GM15510 (cell line): Measurements from ENCODE around the gene NEXN.

Experiments used
- POLR2A ChIP-seq: IDR thresholded peaks from 3 replicates; pipeline ENCODE4 v1.6.1; 2011; ENCODE audit warnings: borderline replicate concordance; ENCODE audit not compliant: insufficient read length; ENCODE audit errors: extremely low read depth

Gene NEXN

GRCh38 chr1:77888081-77888780 lies at the start of gene NEXN:
TSS of gene NEXN (plus strand) at chr1:77888624. CDS start at chr1:77916107, 27,483 bp downstream.
- TF ChIP-seq POLR2A: no peak

- TF ChIP-seq POLR2A: no peak
These were observed 46.9 kb upstream of the NEXN start for GRCh38 chr1:77841574-77841973.

GRCh38 chr1:77845951-77846350 lies 42.5 kb upstream of the NEXN start:
- TF ChIP-seq POLR2A: no peak

- TF ChIP-seq POLR2A: no peak
These were observed 41.5 kb upstream of the NEXN start for GRCh38 chr1:77846966-77847365.

GRCh38 chr1:77847621-77848080 lies 40.8 kb upstream of the NEXN start:
- no peak for TF ChIP-seq POLR2A

- no peak for TF ChIP-seq POLR2A
These were observed 38.3 kb upstream of the NEXN start for GRCh38 chr1:77850082-77850481.

- TF ChIP-seq POLR2A: no peak
These were observed 30.9 kb upstream of the NEXN start for GRCh38 chr1:77857552-77857951.

- no peak for TF ChIP-seq POLR2A
These were observed 29.7 kb upstream of the NEXN start for GRCh38 chr1:77858725-77859124.

GRCh38 chr1:77859248-77859647 lies 29.2 kb upstream of the NEXN start:
- no peak for TF ChIP-seq POLR2A

GRCh38 chr1:77866296-77866695 lies 22.1 kb upstream of the NEXN start:
- TF ChIP-seq POLR2A: no peak

- TF ChIP-seq POLR2A: no peak
These were observed 15.8 kb upstream of the NEXN start for GRCh38 chr1:77872645-77873044.

GRCh38 chr1:77873461-77873860 lies 15.0 kb upstream of the NEXN start:
- TF ChIP-seq POLR2A: no peak

GRCh38 chr1:77874804-77875445 lies 13.5 kb upstream of the NEXN start:
- TF ChIP-seq POLR2A: no peak

- TF ChIP-seq POLR2A: no peak
These were observed 11.5 kb upstream of the NEXN start for GRCh38 chr1:77876884-77877283.

- no peak for TF ChIP-seq POLR2A
These were observed 7.4 kb upstream of the NEXN start for GRCh38 chr1:77881061-77881460.

GRCh38 chr1:77882411-77882810 lies 6.0 kb upstream of the NEXN start:
- no peak for TF ChIP-seq POLR2A
